Stimulated activated CD4-positive, alpha-beta T cell treated with anti-CD3 and anti-CD28 coated beads, Interleukin-12 subunit alpha, Interleukin-12 subunit beta, amount 100 ng/mL, for 24 hours (primary cell): ENCODE results near the gene FRYL.
"Not testable (repeated sequence)": the region's sequence is repeated elsewhere in the genome, so short reads cannot be mapped to it uniquely, and the experiment has no call there.

Source experiments
- DNase-seq, 2 experiments: peaks; one replicate each; pipeline ENCODE4 v3.0.0-alpha.2; 2020; ENCODE audit warnings: low read depth in 2 of 2

The FRYL gene

GRCh38 chr4:48698029-48698971, 81.8 kb downstream of the FRYL start:
- no peak for DNase-seq

GRCh38 chr4:48697516-48697915, 82.6 kb downstream of the FRYL start:
- not testable (repeated sequence) for DNase-seq

GRCh38 chr4:48694824-48695223, 85.3 kb downstream of the FRYL start:
- DNase-seq, result no peak

GRCh38 chr4:48693856-48694574, 86.1 kb downstream of the FRYL start:
- DNase-seq, result no peak

GRCh38 chr4:48692897-48693296, 87.2 kb downstream of the FRYL start:
- DNase-seq, result no peak

- DNase-seq, result no peak
Measured at GRCh38 chr4:48692044-48692443, 88.0 kb downstream of the FRYL start.

- no peak for DNase-seq
Measured at GRCh38 chr4:48688953-48689352, 91.1 kb downstream of the FRYL start.

- DNase-seq, result no peak
Measured at GRCh38 chr4:48687313-48688051, 92.6 kb downstream of the FRYL start.

GRCh38 chr4:48686369-48686768, 93.7 kb downstream of the FRYL start:
- no peak for DNase-seq

GRCh38 chr4:48683784-48684666, 96.1 kb downstream of the FRYL start:
- no peak for DNase-seq

GRCh38 chr4:48682870-48683269, 97.2 kb downstream of the FRYL start:
- DNase-seq, result not testable (repeated sequence)

GRCh38 chr4:48681856-48682255, 98.2 kb downstream of the FRYL start:
- DNase-seq, result no peak

- DNase-seq, result no peak
Measured at GRCh38 chr4:48680848-48681568, 99.1 kb downstream of the FRYL start.

GRCh38 chr4:48673537-48673936, 106.5 kb downstream of the FRYL start:
- DNase-seq, result no peak

GRCh38 chr4:48670587-48670986, 109.5 kb downstream of the FRYL start:
- no peak for DNase-seq

- no peak for DNase-seq
Measured at GRCh38 chr4:48669086-48669485, 111.0 kb downstream of the FRYL start.

- DNase-seq, result no peak
Measured at GRCh38 chr4:48668254-48669017, 111.6 kb downstream of the FRYL start.

- no peak for DNase-seq
Measured at GRCh38 chr4:48667148-48667547, 112.9 kb downstream of the FRYL start.

- DNase-seq, result no peak
Measured at GRCh38 chr4:48665555-48666186, 114.4 kb downstream of the FRYL start.
